Endothelial cell of umbilical vein (primary cell): ENCODE data around the gene TECTA. TPM values are rescaled to one million over a fixed set of nuclear protein-coding genes. Genes with fewer than 3 reads are reported as not detected.

Experiments
- BruUV-seq: library from RNA; stranded (reverse); fragments of 400-500 nt; replicated peaks from 2 replicates; lab custom pipeline; 2021; lab: Mats Ljungman, UMichigan
- CTCF ChIA-PET: fragments of 300-600, 350-600 bp; sonication (Branson Sonifier 250); formaldehyde crosslinking; loops from one replicate; lab custom pipeline; 2021; ENCODE audit warnings: antibody characterized with exemption, inconsistent platforms; lab: Charles Lee
- POLR2A ChIA-PET: fragments of 300-600, 350-600 bp; sonication (Branson Sonifier 250); formaldehyde crosslinking; loops from one replicate; lab custom pipeline; 2021; ENCODE audit warnings: antibody characterized with exemption, inconsistent platforms; lab: Charles Lee
- DNase-seq: peaks from one replicate; pipeline ENCODE4 v3.0.0-alpha.2; 2011; ENCODE audit warnings: low read depth, low spot score
- FAIRE-seq: peaks from 2 replicates; lab custom pipeline; 2011; peaks lifted over from hg19 to GRCh38; lab: Jason Lieb, UNC
- H2AFZ ChIP-seq: 2 replicates; pipeline ENCODE4 v1.6.0; 2012; ENCODE audit warnings: low read depth, low read length, control low read depth, inconsistent platforms
- H3K27ac ChIP-seq: 2 replicates; pipeline ENCODE4 v1.5.1; 2011; ENCODE audit warnings: low read depth, mild to moderate bottlenecking, control low read depth, low read length, moderate library complexity; ENCODE audit not compliant: insufficient read depth
- H3K27me3 ChIP-seq, 2 experiments: 2 replicates each; pipeline versions ENCODE4 v1.6.0 to v1.6.1; 2011; ENCODE audit warnings: low read length in 2 of 2, mixed read lengths in 1 of 2; ENCODE audit not compliant: control insufficient read depth in 2 of 2, insufficient read depth in 2 of 2
- H3K36me3 ChIP-seq, 2 experiments: 2 replicates in 1 of 2; 3 replicates in 1 of 2; pipeline ENCODE4 v1.5.1; 2011; ENCODE audit warnings: low read length in 2 of 2, mild to moderate bottlenecking in 1 of 2, moderate library complexity in 1 of 2; ENCODE audit not compliant: control insufficient read depth in 2 of 2, insufficient read depth in 2 of 2; ENCODE audit errors: extremely low read depth in 1 of 2
- H3K4me1 ChIP-seq: 3 replicates; pipeline ENCODE4 v1.5.1; 2011; ENCODE audit warnings: mild to moderate bottlenecking, low read length; ENCODE audit not compliant: control insufficient read depth, insufficient read depth; ENCODE audit errors: extremely low read depth
- H3K4me2 ChIP-seq: 2 replicates; pipeline ENCODE4 v1.6.1; 2011; ENCODE audit warnings: low read length, control low read depth, mixed read lengths; ENCODE audit not compliant: insufficient read depth
- H3K4me3 ChIP-seq, 3 experiments: fragments of 200-600 bp in 1 of 3; sonication (generic), shearing (Covaris generic) in 1 of 3; replicated peaks in 1 of 3; 2 replicates each; pipeline ENCODE4 v1.5.1; 2011 to 2016; ENCODE audit warnings: control low read depth in 3 of 3, low read length in 3 of 3, mild to moderate bottlenecking in 2 of 3, inconsistent platforms in 1 of 3, low read depth in 1 of 3, moderate library complexity in 1 of 3; ENCODE audit not compliant: insufficient read depth in 1 of 3
- H3K79me2 ChIP-seq: 2 replicates; pipeline ENCODE4 v1.6.0; 2012; ENCODE audit warnings: low read length, inconsistent platforms; ENCODE audit not compliant: control insufficient read depth, insufficient read depth
- H3K9ac ChIP-seq: replicated peaks from 2 replicates; pipeline ENCODE3; 2011; ENCODE audit warnings: low read length, control low read depth; ENCODE audit not compliant: insufficient read depth; ENCODE audit errors: extremely low read depth
- H3K9me1 ChIP-seq: replicated peaks from 3 replicates; pipeline ENCODE4 v1.6.0; 2011; ENCODE audit warnings: mild to moderate bottlenecking, low read length; ENCODE audit not compliant: control insufficient read depth, insufficient read depth; ENCODE audit errors: extremely low read depth
- H3K9me3 ChIP-seq: replicated peaks from 2 replicates; pipeline ENCODE4 v1.5.1; 2012; ENCODE audit warnings: low read length, inconsistent platforms; ENCODE audit not compliant: control insufficient read depth, insufficient read depth
- H4K20me1 ChIP-seq: replicated peaks from 2 replicates; pipeline ENCODE3; 2011; ENCODE audit warnings: mild to moderate bottlenecking, low read length; ENCODE audit not compliant: control insufficient read depth, insufficient read depth; ENCODE audit errors: extremely low read depth
- EZH2 ChIP-seq: IDR thresholded peaks from 2 replicates; pipeline ENCODE4 v1.6.1; 2012; ENCODE audit warnings: borderline replicate concordance, low read depth, mild to moderate bottlenecking, moderate library complexity, low read length, inconsistent platforms; ENCODE audit not compliant: severe bottlenecking
- FOS ChIP-seq: IDR thresholded peaks from 2 replicates; pipeline ENCODE4 v1.6.1; 2011; ENCODE audit warnings: mild to moderate bottlenecking, low read length, moderate library complexity, borderline replicate concordance; ENCODE audit not compliant: insufficient read depth
- GATA2 ChIP-seq: IDR thresholded peaks from 2 replicates; pipeline ENCODE4 v1.7.0; 2011; ENCODE audit warnings: low read depth, mild to moderate bottlenecking, moderate library complexity, mixed read lengths, low read length; ENCODE audit not compliant: insufficient read length, insufficient read depth
- JUN ChIP-seq: IDR thresholded peaks from 2 replicates; pipeline ENCODE4 v1.6.1; 2011; ENCODE audit warnings: borderline replicate concordance, low read depth; ENCODE audit not compliant: insufficient read length, insufficient read depth
- MYC ChIP-seq: IDR thresholded peaks from one replicate; pipeline ENCODE4 v1.6.1; 2011; ENCODE audit warnings: mild to moderate bottlenecking, low read depth, low read length
- POLR2A ChIP-seq: IDR thresholded peaks from 2 replicates; pipeline ENCODE4 v1.6.1; 2012; ENCODE audit warnings: low read depth, mild to moderate bottlenecking, control low read depth, low read length
- POLR2AphosphoS5 ChIP-seq: IDR thresholded peaks from 2 replicates; pipeline ENCODE4 v1.6.1; 2012; ENCODE audit warnings: low read depth, mild to moderate bottlenecking, control low read depth, low read length, moderate library complexity; ENCODE audit not compliant: insufficient read depth
- dilution Hi-C: fragments of 300-500 bp; cut with MboI; formaldehyde crosslinking; loops from one replicate; pipeline ENCODE4 v1.15.0; 2019; ENCODE audit warnings: low sequenced_read_pairs; ENCODE audit not compliant: extremely low pct_ligation_motif_present
- intact Hi-C: fragments of 100-400 bp; cut with micrococcal nuclease; formaldehyde crosslinking; loops from one replicate; pipeline ENCODE4 v1.10.0; 2022
- polyA plus RNA-seq, 4 experiments: library from polyadenylated mRNA; depleted of rRNA in 3 of 4; stranded (reverse) in 3 of 4; unstranded in 1 of 4; fragments of >200 nt; gene quantifications; 2 replicates each; pipeline versions ENCODE4 v1.2.1 to v1.2.3, GENCODE V29; 2011 to 2012; ENCODE audit warnings: missing spikeins in 1 of 4
- total RNA-seq: library from RNA; stranded (reverse); gene quantifications from 2 replicates; pipeline ENCODE4 v1.2.3, GENCODE V29; 2021
- TF ChIP-seq, protein P1 (sequence below), 2 donors: IDR thresholded peaks; 1 replicate in 1 of 2; 2 replicates in 1 of 2; pipeline ENCODE4 v1.5.1; 2011; ENCODE audit warnings: low read length in 2 of 2, mild to moderate bottlenecking in 2 of 2, moderate library complexity in 2 of 2, control low read depth in 1 of 2, inconsistent platforms in 1 of 2, low read depth in 1 of 2; ENCODE audit not compliant: insufficient read depth in 1 of 2; ENCODE audit errors: extremely low read depth in 1 of 2
- TF ChIP-seq, protein P2 (sequence below): IDR thresholded peaks from 2 replicates; pipeline ENCODE4 v1.6.1; 2011; ENCODE audit not compliant: insufficient read depth, insufficient read length

TECTA gene
- total and polyA plus RNA-seq, 2 donors (not counting 3 experiments of a cell fraction or from before 2014, with no cell fraction given): 0.44 to 0.69 TPM

GRCh38 chr11:121199516-121199915, 98.5 kb downstream of the TECTA start:
- FAIRE-seq (no peak), DNase-seq (no peak)
- no peaks in the 10 kb centered on the region for H3K9me3 ChIP-seq
- H3K27me3 ChIP-seq: no peaks in the 10 kb centered on the region
- H3K9me1 ChIP-seq: no peaks in the 10 kb centered on the region
- no TSS peak for BruUV-seq
- H3K4me3 ChIP-seq: no peak overlapping the region
- TF ChIP-seq EZH2 (no peak), MYC (no peak), POLR2A (no peak), FOS (no peak), POLR2AphosphoS5 (no peak), JUN (no peak), GATA2 (no peak)
- TF ChIP-seq, protein P1, sequence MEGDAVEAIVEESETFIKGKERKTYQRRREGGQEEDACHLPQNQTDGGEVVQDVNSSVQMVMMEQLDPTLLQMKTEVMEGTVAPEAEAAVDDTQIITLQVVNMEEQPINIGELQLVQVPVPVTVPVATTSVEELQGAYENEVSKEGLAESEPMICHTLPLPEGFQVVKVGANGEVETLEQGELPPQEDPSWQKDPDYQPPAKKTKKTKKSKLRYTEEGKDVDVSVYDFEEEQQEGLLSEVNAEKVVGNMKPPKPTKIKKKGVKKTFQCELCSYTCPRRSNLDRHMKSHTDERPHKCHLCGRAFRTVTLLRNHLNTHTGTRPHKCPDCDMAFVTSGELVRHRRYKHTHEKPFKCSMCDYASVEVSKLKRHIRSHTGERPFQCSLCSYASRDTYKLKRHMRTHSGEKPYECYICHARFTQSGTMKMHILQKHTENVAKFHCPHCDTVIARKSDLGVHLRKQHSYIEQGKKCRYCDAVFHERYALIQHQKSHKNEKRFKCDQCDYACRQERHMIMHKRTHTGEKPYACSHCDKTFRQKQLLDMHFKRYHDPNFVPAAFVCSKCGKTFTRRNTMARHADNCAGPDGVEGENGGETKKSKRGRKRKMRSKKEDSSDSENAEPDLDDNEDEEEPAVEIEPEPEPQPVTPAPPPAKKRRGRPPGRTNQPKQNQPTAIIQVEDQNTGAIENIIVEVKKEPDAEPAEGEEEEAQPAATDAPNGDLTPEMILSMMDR (IDR thresholded peaks at IDR 0.05; ENCODE audit: extremely low read depth in 1 of 2, insufficient read depth in 1 of 2, low read depth in 1 of 2, low read length in 2 of 2): no peak
- TF ChIP-seq, protein P2, sequence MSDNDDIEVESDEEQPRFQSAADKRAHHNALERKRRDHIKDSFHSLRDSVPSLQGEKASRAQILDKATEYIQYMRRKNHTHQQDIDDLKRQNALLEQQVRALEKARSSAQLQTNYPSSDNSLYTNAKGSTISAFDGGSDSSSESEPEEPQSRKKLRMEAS: no peak
- no peak overlapping the region for H3K27ac ChIP-seq
- intact Hi-C loops (no loop called here), dilution Hi-C loops (no loop called here)
- H4K20me1 ChIP-seq: no peaks in the 10 kb centered on the region
- ChIA-PET CTCF (no interaction called here), POLR2A (interaction anchor here (0.7 kb wide), 1 partner anchor 958 kb away, joined by 3 read pairs; no protein-coding TSS in a partner anchor)
- H2AFZ ChIP-seq: no peak overlapping the region
- H3K9ac ChIP-seq: no peak overlapping the region
- no peaks in the 10 kb centered on the region for H3K36me3 ChIP-seq
- H3K4me2 ChIP-seq: no peak overlapping the region
- peaks cover 5% of the 10 kb centered on the region for H3K4me1 ChIP-seq
- H3K79me2 ChIP-seq: no peaks in the 10 kb centered on the region
